ENCODE measurements around the gene CAMK2B.

The CAMK2B gene

DNA sequence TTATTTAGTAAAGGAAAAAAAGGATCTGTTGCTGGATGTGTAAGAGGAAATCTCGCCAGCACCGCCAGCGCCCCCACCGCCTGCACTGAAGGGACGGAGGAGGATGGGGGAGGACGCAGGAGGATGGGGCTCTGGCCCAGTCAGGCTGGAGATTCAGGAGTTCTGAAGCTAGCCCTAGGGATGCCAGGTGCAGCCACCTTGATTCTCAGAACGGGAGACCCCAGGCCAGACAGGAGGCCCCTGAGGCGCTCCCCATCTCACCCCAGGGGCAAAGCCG, 1.3 kb downstream of the CAMK2B start:
- H3K36me3 ChIP-seq (replicated peaks; ENCODE audit: insufficient read depth, low read length): no peaks in the 10 kb centered on the region
- H3F3A ChIP-seq (ENCODE audit: insufficient read depth, low read length): no peaks in the 10 kb centered on the region
- no peaks in the 10 kb centered on the region for H3K4me1 ChIP-seq (ENCODE audit: low read length)
- no peaks in the 10 kb centered on the region for H4K20me1 ChIP-seq (ENCODE audit: insufficient read depth, low read length)
- no peak for DNase-seq
- no peak overlapping the region for H3K9ac ChIP-seq (ENCODE audit: low read length)
- H3K79me2 ChIP-seq (ENCODE audit: low read length): no peaks in the 10 kb centered on the region
- H3K9me2 ChIP-seq (replicated peaks; ENCODE audit: insufficient read depth, low read length): no peaks in the 10 kb centered on the region
- TF ChIP-seq, protein P1, sequence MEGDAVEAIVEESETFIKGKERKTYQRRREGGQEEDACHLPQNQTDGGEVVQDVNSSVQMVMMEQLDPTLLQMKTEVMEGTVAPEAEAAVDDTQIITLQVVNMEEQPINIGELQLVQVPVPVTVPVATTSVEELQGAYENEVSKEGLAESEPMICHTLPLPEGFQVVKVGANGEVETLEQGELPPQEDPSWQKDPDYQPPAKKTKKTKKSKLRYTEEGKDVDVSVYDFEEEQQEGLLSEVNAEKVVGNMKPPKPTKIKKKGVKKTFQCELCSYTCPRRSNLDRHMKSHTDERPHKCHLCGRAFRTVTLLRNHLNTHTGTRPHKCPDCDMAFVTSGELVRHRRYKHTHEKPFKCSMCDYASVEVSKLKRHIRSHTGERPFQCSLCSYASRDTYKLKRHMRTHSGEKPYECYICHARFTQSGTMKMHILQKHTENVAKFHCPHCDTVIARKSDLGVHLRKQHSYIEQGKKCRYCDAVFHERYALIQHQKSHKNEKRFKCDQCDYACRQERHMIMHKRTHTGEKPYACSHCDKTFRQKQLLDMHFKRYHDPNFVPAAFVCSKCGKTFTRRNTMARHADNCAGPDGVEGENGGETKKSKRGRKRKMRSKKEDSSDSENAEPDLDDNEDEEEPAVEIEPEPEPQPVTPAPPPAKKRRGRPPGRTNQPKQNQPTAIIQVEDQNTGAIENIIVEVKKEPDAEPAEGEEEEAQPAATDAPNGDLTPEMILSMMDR (IDR thresholded peaks at IDR 0.05; ENCODE audit: low read length): no peak
- no peak for TF ChIP-seq EZH2phosphoT487 (IDR thresholded peaks at IDR 0.05; ENCODE audit: low read length)
- TF ChIP-seq EZH2 (optimal IDR thresholded peaks at IDR 0.05; ENCODE audit: low read depth, low read length): no peak
- H3K4me3 ChIP-seq (ENCODE audit: low read length): no peak overlapping the region
- H3K9me3 ChIP-seq (replicated peaks; ENCODE audit: insufficient read depth, low read length): no peaks in the 10 kb centered on the region
- H3K27ac ChIP-seq (ENCODE audit: low read length): no peak overlapping the region
- H3K4me2 ChIP-seq (ENCODE audit: low read depth, low read length): no peak overlapping the region
- H2AFZ ChIP-seq (ENCODE audit: low read length): no peak overlapping the region
- H3K27me3 ChIP-seq (replicated peaks; ENCODE audit: insufficient read depth, low read length): peaks cover 40% of the 10 kb centered on the region

DNA sequence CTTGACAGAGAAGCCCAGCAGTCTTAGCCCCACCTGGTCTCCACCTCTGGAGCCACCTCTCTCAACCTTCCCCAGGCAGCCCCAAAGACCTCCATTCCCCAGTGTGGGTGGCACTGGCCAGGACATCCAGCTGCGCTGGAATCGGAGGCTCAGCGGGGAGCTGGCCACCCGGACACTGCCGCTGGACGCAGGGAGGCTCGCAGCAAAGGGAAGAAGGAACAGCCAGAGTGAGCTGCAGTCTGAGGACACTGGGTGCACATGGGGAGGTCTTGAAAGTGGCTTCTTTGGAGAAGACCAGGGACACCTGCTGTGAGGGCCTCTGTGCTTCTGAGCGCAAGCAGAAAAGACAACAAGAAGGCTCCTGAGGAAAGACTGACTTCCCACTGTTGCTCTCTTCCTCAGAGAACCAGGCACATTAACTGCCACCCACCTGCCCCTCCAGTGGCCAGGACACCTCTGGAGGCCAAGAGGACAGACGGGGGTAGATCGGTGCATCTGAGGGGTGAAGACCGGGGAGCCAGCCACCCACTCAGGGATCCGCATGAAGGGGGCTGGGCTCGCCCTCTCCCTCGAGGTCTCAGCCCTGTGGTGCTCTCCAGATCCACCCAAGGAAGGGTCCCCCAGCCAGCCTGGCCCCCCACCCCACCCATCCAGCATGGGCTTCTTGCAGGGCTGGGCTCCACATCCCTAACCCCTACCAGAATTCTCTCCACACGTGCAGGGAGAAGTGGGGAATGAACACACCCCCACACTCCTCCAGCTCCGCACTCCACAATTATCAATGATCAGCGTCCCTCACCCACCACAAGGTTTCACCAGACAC, 1.8 kb downstream of the CAMK2B start:
- no peak for DNase-seq
- Histone ChIP-seq H3K4me1 (ENCODE audit: low read length) (no peaks in the 10 kb centered on the region), H3K4me2 (ENCODE audit: low read depth, low read length) (no peak overlapping the region), H3K9me2 (replicated peaks; ENCODE audit: insufficient read depth, low read length) (no peaks in the 10 kb centered on the region), H3K9me3 (replicated peaks; ENCODE audit: insufficient read depth, low read length) (no peaks in the 10 kb centered on the region), H3F3A (ENCODE audit: insufficient read depth, low read length) (no peaks in the 10 kb centered on the region), H3K27me3 (replicated peaks; ENCODE audit: insufficient read depth, low read length) (peaks cover 40% of the 10 kb centered on the region), H3K36me3 (replicated peaks; ENCODE audit: insufficient read depth, low read length) (no peaks in the 10 kb centered on the region), H3K27ac (ENCODE audit: low read length) (no peak overlapping the region), H2AFZ (ENCODE audit: low read length) (no peak overlapping the region), H3K79me2 (ENCODE audit: low read length) (no peaks in the 10 kb centered on the region), H4K20me1 (ENCODE audit: insufficient read depth, low read length) (no peaks in the 10 kb centered on the region), H3K4me3 (ENCODE audit: low read length) (no peak overlapping the region), H3K9ac (ENCODE audit: low read length) (no peak overlapping the region)
- no peak for TF ChIP-seq EZH2phosphoT487 (IDR thresholded peaks at IDR 0.05; ENCODE audit: low read length)
- TF ChIP-seq EZH2 (optimal IDR thresholded peaks at IDR 0.05; ENCODE audit: low read depth, low read length): no peak
- TF ChIP-seq, protein P1 (IDR thresholded peaks at IDR 0.05; ENCODE audit: low read length): no peak

DNA sequence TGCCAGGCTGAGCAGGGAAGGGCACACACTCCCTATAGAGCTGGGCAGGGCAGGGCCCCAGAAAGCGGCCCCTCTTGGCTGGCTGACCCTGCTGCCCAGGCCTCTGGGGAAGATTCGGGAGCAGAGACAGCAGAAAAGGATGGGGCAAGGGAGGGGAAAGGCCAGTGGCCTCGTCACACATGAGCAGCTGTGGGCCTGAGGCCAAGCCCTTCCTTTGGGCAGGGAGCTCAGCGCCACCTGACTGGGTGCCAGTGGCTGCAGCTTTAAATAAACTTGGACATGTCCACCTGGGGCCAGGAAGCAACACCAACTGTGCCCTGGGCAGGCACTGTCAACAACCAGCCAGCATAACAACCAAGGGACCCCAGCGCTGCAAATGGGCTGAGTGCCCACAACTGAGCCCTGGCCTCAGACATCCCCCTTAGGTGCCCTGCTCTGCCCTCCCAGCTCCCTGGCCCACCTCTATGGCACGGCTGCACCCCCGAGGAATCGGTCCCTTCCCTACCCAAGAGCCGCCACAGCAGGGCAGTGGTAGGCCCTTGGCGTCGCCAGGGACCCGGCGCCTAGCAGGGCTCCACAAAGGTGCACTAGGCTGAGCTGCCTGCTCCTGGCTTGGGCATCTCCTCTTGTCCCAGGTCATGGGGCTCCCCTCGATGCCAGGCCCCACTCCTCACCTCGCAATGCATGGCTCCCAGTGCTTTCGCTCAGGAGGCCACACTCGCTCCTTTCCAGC, 2.6 kb downstream of the CAMK2B start:
- Histone ChIP-seq H3K9ac (ENCODE audit: low read length) (no peak overlapping the region), H3K27ac (ENCODE audit: low read length) (no peak overlapping the region), H3K9me3 (replicated peaks; ENCODE audit: insufficient read depth, low read length) (no peaks in the 10 kb centered on the region), H3F3A (ENCODE audit: insufficient read depth, low read length) (no peaks in the 10 kb centered on the region), H3K79me2 (ENCODE audit: low read length) (no peaks in the 10 kb centered on the region), H4K20me1 (ENCODE audit: insufficient read depth, low read length) (no peaks in the 10 kb centered on the region), H3K4me3 (ENCODE audit: low read length) (no peak overlapping the region), H3K4me2 (ENCODE audit: low read depth, low read length) (no peak overlapping the region), H3K9me2 (replicated peaks; ENCODE audit: insufficient read depth, low read length) (no peaks in the 10 kb centered on the region), H2AFZ (ENCODE audit: low read length) (no peak overlapping the region), H3K4me1 (ENCODE audit: low read length) (no peaks in the 10 kb centered on the region), H3K36me3 (replicated peaks; ENCODE audit: insufficient read depth, low read length) (no peaks in the 10 kb centered on the region), H3K27me3 (replicated peaks; ENCODE audit: insufficient read depth, low read length) (peaks cover 40% of the 10 kb centered on the region)
- TF ChIP-seq, protein P1 (IDR thresholded peaks at IDR 0.05; ENCODE audit: low read length): no peak
- TF ChIP-seq EZH2phosphoT487 (IDR thresholded peaks at IDR 0.05; ENCODE audit: low read length): no peak
- no peak for TF ChIP-seq EZH2 (optimal IDR thresholded peaks at IDR 0.05; ENCODE audit: low read depth, low read length)
- no peak for DNase-seq

Measured in MM.1S (cell line).